Cardiac septum (tissue), 1 donor: Measurements from ENCODE around the gene DOK6. TPM values are rescaled to one million over a fixed set of nuclear protein-coding genes. Genes with fewer than 3 reads are reported as not detected.

Experiments used
- DNase-seq: peaks from one replicate; pipeline ENCODE4 v3.0.0-alpha.2; 2020; ENCODE audit warnings: low spot score
- intact Hi-C: fragments of 100-400 bp; cut with DNase I; formaldehyde crosslinking; loops from one replicate; pipeline ENCODE4 v1.14.0; 2022
- total RNA-seq: library from RNA; stranded (reverse); fragmentation: NEBNext Ultra II Directional; extraction: Animal tissue kit (Norgen Biotek cat#: 25700); gene quantifications from one replicate; pipeline ENCODE4 v1.2.1, GENCODE V29; 2021
- donor health status: DM: no; HTN: no; CAD: no.

The DOK6 gene
- total RNA-seq, 1 donor from 2014 or later = 10.6 TPM

GRCh38 chr18:69717586-69717985, 316.9 kb downstream of the DOK6 start:
- intact Hi-C loops = no loop called here
- no peak for DNase-seq

- intact Hi-C loops = no loop called here
- DNase-seq = no peak
Measured at GRCh38 chr18:69718912-69719547, 318.3 kb downstream of the DOK6 start.

- DNase-seq = no peak
- intact Hi-C loops = no loop called here
Measured at GRCh38 chr18:69720422-69720821, 319.7 kb downstream of the DOK6 start.

- DNase-seq = no peak
- intact Hi-C loops = no loop called here
Measured at GRCh38 chr18:69723434-69723833, 322.7 kb downstream of the DOK6 start.

GRCh38 chr18:69725009-69725408, 324.3 kb downstream of the DOK6 start:
- intact Hi-C loops = no loop called here

GRCh38 chr18:69725855-69726508, 325.3 kb downstream of the DOK6 start:
- intact Hi-C loops = no loop called here
- DNase-seq = no peak

More at GRCh38 chr18:69725009-69725408, 324.3 kb downstream of the DOK6 start:
- no peak for DNase-seq

- intact Hi-C loops = no loop called here
- DNase-seq = no peak
Measured at GRCh38 chr18:69727912-69728572, 327.4 kb downstream of the DOK6 start.

- intact Hi-C loops = no loop called here
- no peak for DNase-seq
Measured at GRCh38 chr18:69730664-69731063, 330.0 kb downstream of the DOK6 start.

- no peak for DNase-seq
- intact Hi-C loops = no loop called here
Measured at GRCh38 chr18:69734536-69734935, 333.8 kb downstream of the DOK6 start.

- no peak for DNase-seq
- intact Hi-C loops = no loop called here
Measured at GRCh38 chr18:69736730-69737129, 336.0 kb downstream of the DOK6 start.

GRCh38 chr18:69737851-69738250, 337.2 kb downstream of the DOK6 start:
- intact Hi-C loops = no loop called here
- DNase-seq = no peak

GRCh38 chr18:69747388-69747787, 346.7 kb downstream of the DOK6 start:
- no peak for DNase-seq
- intact Hi-C loops = no loop called here

- intact Hi-C loops = no loop called here
- DNase-seq = no peak
Measured at GRCh38 chr18:69752737-69753380, 352.2 kb downstream of the DOK6 start.

GRCh38 chr18:69754108-69754507, 353.4 kb downstream of the DOK6 start:
- intact Hi-C loops = no loop called here

GRCh38 chr18:69755041-69755440, 354.4 kb downstream of the DOK6 start:
- intact Hi-C loops = no loop called here
- DNase-seq = no peak

More at GRCh38 chr18:69754108-69754507, 353.4 kb downstream of the DOK6 start:
- no peak for DNase-seq

- intact Hi-C loops = no loop called here
Measured at GRCh38 chr18:69755856-69756496, 355.3 kb downstream of the DOK6 start.

GRCh38 chr18:69757733-69758132, 357.0 kb downstream of the DOK6 start:
- intact Hi-C loops = no loop called here
- no peak for DNase-seq

More at GRCh38 chr18:69755856-69756496, 355.3 kb downstream of the DOK6 start:
- no peak for DNase-seq

GRCh38 chr18:69758458-69758857, 357.8 kb downstream of the DOK6 start:
- intact Hi-C loops = no loop called here
- no peak for DNase-seq

- intact Hi-C loops = no loop called here
- DNase-seq = no peak
Measured at GRCh38 chr18:69759046-69759445, 358.4 kb downstream of the DOK6 start.

- intact Hi-C loops = no loop called here
- no peak for DNase-seq
Measured at GRCh38 chr18:69763002-69763401, 362.3 kb downstream of the DOK6 start.
